ENCODE measurements around the gene PSMC3IP. TPM values are rescaled to one million over a fixed set of nuclear protein-coding genes. Genes with fewer than 3 reads are reported as not detected.
A peak's percentile ranks its signal among the peaks of the same experiment; 100 is the strongest.

The PSMC3IP gene
- total and polyA plus RNA-seq, 2 experiments from 2014 or later, result 18.5 to 29.5 TPM

GRCh38 chr17:42568341-42569111 is 9.0 kb downstream of the PSMC3IP start (continued):
- TF ChIP-seq, protein P1, sequence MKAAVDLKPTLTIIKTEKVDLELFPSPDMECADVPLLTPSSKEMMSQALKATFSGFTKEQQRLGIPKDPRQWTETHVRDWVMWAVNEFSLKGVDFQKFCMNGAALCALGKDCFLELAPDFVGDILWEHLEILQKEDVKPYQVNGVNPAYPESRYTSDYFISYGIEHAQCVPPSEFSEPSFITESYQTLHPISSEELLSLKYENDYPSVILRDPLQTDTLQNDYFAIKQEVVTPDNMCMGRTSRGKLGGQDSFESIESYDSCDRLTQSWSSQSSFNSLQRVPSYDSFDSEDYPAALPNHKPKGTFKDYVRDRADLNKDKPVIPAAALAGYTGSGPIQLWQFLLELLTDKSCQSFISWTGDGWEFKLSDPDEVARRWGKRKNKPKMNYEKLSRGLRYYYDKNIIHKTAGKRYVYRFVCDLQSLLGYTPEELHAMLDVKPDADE (IDR thresholded peaks at IDR 0.05), result no peak

- Mint-ChIP-seq H3K4me1 (peaks cover 23% of the 10 kb centered on the region), H3K36me3 (ENCODE audit: low read depth) (peaks cover 69% of the 10 kb centered on the region), H3K9me3 (no peaks in the 10 kb centered on the region), H3K27ac (peak within 1 kb of the TSS; percentile 94), H3K4me3 (peak within 1 kb of the TSS; percentile 97), H3K27me3 (ENCODE audit: insufficient read depth, low read depth, poor library complexity) (peaks cover 10% of the 10 kb centered on the region)
- H4K20me1 ChIP-seq (replicated peaks; ENCODE audit: insufficient read depth), result peaks cover 7% of the 10 kb centered on the region
- H3K27me3 ChIP-seq (ENCODE audit: insufficient read depth), result no peaks in the 10 kb centered on the region
- H3K4me2 ChIP-seq, result peak within 1 kb of the TSS; percentile 93
- peaks cover 48% of the 10 kb centered on the region for H3F3A ChIP-seq (replicated peaks; ENCODE audit: low read depth)
- H3K4me1 ChIP-seq (ENCODE audit: insufficient read depth), result peaks cover 19% of the 10 kb centered on the region
- TF ChIP-seq ZNF462 (CRISPR knock-in tag; IDR thresholded peaks at IDR 0.05) (no peak), POLR2AphosphoS5 (IDR thresholded peaks at IDR 0.05; ENCODE audit: low read depth) (peak; percentile 87), CREB1 (CRISPR knock-in tag; IDR thresholded peaks at IDR 0.05; ENCODE audit: low read depth) (no peak)
- TF ChIP-seq, protein P1 (IDR thresholded peaks at IDR 0.05), result peak; percentile 77
- no peaks in the 10 kb centered on the region for H3K9me2 ChIP-seq (ENCODE audit: insufficient read depth)
- no peak within 1 kb of the TSS; the same call in 1 of the 2 replicates for H2AFZ ChIP-seq
- H3K36me3 ChIP-seq (ENCODE audit: insufficient read depth), result peaks cover 18% of the 10 kb centered on the region; the same call in 1 of the 2 replicates
- H3K4me3 ChIP-seq, result peak within 1 kb of the TSS; percentile 88
- peaks cover 27% of the 10 kb centered on the region for H3K79me2 ChIP-seq (replicated peaks; ENCODE audit: insufficient read depth)
- DNase-seq (ENCODE audit: low spot score) (peak; percentile 96), ATAC-seq (peak; percentile 72)
- H3K27ac ChIP-seq (ENCODE audit: low read depth), result peak within 1 kb of the TSS; percentile 86
Observed at GRCh38 chr17:42566883-42567573, 10.5 kb downstream of the PSMC3IP start, which contains the start of gene MLX. MLX (plus strand) TSS chr17:42567100; CDS start chr17:42567125, 25 bp downstream.
